DMS53 (cell line): ENCODE results near the gene TRIM17.

ENCODE experiments used
- DNase-seq: peaks from one replicate; lab custom pipeline; 2025; lab: John Stamatoyannopoulos, UW

The TRIM17 gene

GRCh38 chr1:228401782-228402640 lies 14.7 kb downstream of the TRIM17 start:
- DNase-seq, result no peak

- no peak for DNase-seq
These were observed 15.8 kb downstream of the TRIM17 start for GRCh38 chr1:228400692-228401454.

DNA sequence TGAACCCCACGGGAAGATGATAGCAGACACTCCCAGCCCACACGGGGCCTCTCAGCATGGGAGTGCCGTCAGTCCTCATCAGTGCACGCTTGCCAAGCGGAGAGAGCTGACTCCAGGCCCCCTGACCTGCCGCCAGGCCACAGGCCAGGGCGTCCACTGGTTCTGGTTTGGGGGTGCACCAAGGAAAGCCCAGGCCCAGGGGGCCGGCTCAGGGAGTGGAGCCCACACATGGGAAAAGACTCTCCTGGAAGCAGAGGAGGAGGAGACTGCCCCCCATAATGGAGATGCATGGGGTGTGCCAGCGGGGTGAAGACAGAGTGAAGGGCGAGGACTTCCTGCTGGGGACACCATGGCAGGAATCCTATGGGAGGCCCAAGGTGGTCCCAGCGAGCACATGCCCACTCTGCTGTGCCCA lies 16.4 kb downstream of the TRIM17 start:
- DNase-seq, result no peak

DNA sequence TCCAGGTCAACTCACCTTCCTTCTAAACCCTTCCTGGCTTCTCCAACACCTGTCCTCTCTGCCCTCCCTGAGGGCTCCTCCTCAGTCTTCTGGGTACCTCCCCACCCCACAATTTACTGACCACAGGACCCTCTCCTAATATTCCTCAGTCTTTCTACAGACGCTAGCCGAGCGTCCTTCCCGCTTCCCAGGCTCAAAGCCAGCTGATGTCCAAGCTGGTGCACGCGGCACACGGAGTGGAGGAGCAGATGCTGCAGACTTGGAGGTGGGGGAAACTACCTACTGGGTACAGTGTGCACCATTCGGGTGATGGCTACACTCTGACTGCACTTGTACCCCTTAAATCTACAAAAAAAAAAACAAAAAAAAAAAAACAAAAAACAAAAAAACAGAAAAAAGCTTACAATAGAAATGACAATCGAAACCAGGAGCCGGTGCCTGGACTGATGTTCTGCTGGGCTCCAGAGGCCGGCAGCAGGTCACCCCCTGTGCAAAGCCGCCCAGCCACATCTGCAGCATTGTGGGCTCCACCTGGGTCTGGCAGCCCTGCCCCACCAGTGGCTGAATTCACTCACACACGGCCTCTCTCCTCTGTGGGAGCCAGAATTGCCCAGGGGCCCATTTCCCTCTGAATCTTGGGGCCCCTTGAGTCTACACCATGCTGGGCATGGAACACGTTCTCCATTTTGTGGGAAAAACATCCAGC lies 17.0 kb downstream of the TRIM17 start:
- no peak for DNase-seq

GRCh38 chr1:228398741-228399461 lies 17.8 kb downstream of the TRIM17 start:
- no peak for DNase-seq

GRCh38 chr1:228397966-228398365 lies 18.7 kb downstream of the TRIM17 start:
- no peak for DNase-seq

DNA sequence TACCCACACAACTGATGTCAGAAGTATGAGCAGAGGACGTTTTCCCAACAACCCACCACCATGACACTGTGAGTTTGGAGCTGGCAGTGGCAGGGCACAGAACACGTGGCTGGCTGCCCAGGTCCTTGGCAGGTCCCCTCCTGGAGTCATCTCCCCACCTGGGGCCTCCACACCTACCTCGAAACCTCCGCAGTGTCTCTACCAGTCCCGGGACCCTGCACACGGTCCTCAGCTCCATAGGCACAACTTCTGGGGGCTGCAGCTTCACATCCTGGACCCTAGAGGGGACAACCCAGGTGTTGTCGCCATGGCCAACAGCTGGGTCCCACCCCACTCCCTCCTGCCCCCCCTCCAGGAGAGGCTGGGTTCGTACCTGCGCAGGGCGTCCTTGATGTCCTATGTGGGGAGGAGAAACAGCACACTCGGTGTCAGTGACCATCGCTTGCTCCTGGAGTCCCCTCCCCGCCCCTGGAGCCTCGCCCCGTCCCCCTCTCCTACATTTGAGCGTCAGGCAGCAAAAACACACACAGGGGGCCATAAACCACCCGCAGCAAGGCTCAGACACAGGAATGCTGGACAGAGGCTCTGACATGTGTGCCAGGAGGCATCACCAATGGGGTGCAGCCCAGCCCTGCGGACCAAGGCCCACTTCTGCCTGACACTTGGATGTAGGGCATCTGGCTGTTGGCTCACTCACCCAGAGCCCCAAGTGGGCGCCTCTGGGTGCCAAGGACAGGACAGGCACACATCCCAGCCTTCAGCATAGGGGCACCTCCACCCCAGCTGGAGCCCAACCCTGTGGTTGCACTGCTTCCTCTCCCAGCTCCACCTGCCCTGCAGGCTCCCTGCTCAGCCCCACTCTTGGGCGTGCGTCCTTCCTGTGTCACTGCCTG lies 19.6 kb downstream of the TRIM17 start:
- DNase-seq, result no peak

GRCh38 chr1:228394571-228395394 lies 21.9 kb downstream of the TRIM17 start:
- no peak for DNase-seq

- no peak for DNase-seq
These were observed 22.7 kb downstream of the TRIM17 start for GRCh38 chr1:228393811-228394570.

GRCh38 chr1:228393268-228393701 lies 23.4 kb downstream of the TRIM17 start:
- peak; percentile 63 for DNase-seq

- DNase-seq, result peak; percentile 52
These were observed 24.3 kb downstream of the TRIM17 start for GRCh38 chr1:228392111-228392936.

GRCh38 chr1:228391411-228392020 lies 25.1 kb downstream of the TRIM17 start:
- DNase-seq, result no peak

DNA sequence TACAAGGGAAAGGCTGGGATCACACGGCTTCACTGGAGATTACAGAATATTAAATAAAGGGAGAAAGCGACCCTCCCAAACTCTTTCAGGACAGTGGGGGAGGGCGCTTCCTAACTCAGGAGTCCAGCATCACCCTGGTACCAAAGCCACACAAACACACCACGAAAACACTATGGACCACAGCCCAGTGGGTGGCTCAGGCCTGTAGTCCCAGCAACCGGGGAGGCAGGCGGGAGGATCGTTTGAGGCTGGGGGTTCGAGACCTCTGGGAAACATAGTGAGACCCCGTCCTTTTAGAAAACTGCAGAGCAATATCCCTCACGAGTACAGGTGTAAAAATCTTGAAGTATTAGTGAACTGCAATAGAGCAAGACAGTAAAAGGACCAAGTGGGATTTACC lies 26.0 kb downstream of the TRIM17 start:
- no peak for DNase-seq

GRCh38 chr1:228387321-228387720 lies 29.3 kb downstream of the TRIM17 start:
- no peak for DNase-seq

- no peak for DNase-seq
These were observed 31.4 kb downstream of the TRIM17 start for GRCh38 chr1:228385232-228385631.

- DNase-seq, result no peak
These were observed 32.9 kb downstream of the TRIM17 start for GRCh38 chr1:228383773-228384172.

DNA sequence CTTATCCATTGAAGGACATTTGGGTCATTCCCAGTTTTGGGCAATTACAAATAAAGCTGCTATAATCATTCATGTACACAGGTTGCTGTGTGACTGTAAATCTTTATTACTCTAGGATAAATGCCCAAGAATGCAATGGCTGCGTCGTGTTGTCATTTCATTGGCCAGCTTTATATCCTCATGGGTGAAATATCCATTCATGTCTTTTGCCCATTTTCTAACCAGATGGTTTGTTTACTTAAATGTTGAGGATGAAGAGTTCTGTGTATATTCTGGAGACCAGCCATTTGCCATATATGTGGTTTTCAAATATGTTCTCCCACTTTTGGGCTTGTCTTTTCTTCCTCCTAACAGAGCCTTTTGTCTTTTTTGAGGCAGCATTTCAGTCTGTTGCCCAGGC lies 35.3 kb downstream of the TRIM17 start:
- no peak for DNase-seq

DNA sequence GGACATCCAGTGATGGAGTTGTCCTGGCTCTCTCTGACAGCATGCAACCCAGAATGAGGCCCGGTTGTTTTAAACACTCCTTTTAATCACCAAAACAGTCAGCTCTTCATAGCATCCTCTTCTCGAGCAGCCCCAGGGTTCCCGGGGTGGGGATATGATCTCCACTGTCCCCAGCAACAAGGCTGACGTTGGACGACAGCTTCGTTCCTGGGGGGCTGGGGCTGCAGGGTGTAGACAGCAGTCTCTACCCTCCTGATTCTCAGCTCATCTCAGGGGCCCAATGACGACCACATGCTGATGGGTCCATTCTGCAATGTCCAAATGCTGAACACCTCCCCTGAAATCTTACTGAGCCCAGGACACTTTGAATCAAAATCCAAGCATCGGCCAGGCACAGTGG lies 37.0 kb downstream of the TRIM17 start:
- DNase-seq, result no peak
